Fibroblast of skin of right quadriceps (primary cell): Measurements from ENCODE around the gene RUNX1.

Experiments
- DNase-seq: peaks from one replicate; pipeline ENCODE4 v3.0.0-alpha.2; 2013

The RUNX1 gene

GRCh38 chr21:34990842-34991241 lies 58.3 kb downstream of the RUNX1 start:
- no peak for DNase-seq

DNA sequence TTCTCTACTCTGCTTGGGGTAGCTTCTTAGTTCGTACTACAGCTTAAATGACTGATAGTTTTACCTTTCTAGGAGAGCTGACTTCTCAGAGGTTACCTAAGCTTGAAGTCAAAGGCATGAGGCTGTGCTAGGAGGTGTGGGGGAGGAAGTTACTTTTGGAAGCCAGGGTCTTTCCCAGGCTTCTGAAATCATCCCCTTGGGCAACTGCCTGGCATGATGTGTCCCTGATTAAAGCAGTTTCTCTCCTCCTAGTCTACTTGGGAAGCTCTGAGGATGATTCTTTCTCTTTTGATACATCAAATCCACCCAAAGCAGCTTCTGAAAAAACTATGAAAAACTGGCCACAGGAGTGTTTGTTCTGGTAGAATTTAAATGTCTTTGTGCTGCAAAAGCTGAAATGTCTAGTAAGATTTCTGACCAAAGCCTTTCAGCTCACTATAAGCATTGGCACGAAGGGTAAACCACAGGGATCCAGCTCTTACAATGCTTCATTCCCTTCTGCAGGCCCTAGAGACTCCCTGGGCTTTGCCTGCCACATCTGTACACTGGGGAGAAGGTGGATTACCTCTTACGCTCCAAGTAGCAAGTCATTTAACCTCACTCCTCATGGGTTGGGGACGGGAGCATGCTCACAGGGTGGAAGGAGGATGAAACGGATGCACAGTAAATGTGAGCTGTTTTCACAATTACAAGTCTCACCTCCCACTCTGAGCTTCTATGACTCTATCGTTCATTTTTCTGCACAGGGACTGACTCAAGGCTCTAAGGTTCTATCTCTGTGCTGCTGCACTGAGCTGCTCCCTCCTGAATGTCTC lies 59.6 kb downstream of the RUNX1 start:
- DNase-seq = peak; percentile 48

DNA sequence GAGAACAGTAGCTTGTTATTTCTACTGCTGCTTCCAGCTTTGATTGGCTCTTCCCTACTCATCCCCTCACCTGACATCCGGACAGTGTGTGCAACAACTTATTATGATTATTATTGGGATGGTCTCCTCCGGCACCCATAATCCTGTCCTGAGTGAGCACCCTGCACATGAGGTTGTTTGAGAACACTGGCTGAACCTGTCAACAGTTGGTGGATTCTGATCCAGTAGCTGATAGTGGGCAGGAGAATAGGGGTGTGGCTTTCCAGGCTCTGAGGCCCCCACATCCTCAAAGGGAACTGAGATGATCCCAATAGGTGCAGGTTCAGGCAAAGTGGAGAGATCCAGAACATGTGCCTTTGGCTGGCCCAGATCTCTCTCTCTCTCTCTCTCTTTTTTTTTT lies 60.5 kb downstream of the RUNX1 start:
- DNase-seq = no peak

GRCh38 chr21:34988139-34988538 lies 61.0 kb downstream of the RUNX1 start:
- DNase-seq = no peak

- DNase-seq = no peak
Measured at GRCh38 chr21:34987501-34988072, 61.5 kb downstream of the RUNX1 start.

DNA sequence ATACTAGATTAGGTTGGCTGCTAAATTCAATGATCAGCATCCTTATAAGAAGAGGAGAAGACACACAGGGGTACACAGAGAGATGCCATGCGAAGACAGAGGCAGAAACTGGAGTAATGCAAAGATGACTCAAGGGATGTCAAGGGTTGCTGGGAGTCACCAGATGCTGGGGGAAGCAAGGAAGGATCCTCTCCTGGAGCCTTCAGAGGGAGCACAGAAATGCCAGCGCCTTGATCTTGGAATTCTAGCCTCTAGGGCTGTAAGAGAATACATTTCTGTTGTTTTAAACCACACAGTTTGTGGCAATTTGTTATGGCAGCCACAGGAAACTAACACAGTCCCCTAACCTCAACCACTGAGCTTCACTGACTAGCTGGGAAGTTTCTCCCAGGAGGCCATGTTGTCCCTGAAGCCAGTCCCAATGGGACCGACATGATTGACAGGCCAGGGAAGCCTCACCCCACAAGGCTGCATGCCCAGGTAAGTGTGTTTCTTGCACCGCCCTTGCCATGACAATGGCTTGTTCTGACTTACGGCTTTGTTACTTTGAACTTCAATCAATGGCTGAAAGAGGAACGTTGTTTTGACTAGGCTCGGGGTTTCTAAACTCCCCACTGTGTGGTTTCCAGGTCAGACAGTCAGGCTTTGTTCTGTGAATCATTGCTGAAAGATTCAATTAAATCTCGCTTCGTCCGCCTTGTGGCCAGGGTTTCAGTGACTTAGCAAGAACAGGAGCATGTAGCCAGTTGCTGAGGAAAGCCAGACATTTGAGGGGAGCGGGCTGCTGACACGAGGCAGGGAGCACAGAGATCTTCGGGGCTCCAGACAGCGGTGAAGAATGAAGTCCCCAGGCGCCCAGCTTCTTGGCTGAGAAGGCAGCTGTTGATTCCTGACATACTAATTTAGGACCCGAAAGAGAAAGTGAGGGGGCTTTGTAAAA lies 62.3 kb downstream of the RUNX1 start:
- DNase-seq = peak; percentile 87

DNA sequence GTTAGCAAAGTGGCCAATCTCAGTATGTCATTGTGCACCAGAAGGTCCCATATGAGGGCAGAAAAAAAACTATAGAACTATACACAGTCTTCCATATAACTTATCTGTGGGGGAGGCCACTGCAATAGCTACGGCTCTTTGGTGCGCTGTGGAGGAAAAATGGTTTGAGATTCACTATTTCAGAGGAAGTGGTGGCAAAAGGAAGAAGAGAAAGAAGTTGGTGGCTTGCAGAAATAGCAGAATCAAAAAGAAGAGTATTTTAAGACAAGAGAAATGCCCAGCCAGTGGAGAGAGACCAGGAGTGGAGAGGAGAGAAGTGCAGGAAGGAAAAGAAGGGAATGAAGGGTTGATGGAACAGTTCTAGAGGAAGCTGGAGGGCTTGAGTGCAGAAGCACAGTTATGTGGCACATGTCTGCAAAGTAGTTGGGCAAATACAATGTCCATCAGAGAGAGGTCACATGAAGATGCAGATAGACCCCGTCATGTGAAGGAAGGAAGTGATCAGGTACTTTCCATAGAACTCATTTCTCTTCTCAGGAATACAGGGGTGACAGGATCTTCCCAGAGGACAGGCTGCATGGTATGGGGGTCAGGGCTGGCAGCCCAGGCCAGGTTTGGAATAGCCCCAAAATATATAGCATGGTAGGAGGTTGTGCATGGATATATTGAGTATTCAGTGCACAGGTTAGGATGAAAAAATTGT lies 64.6 kb downstream of the RUNX1 start:
- DNase-seq = no peak

DNA sequence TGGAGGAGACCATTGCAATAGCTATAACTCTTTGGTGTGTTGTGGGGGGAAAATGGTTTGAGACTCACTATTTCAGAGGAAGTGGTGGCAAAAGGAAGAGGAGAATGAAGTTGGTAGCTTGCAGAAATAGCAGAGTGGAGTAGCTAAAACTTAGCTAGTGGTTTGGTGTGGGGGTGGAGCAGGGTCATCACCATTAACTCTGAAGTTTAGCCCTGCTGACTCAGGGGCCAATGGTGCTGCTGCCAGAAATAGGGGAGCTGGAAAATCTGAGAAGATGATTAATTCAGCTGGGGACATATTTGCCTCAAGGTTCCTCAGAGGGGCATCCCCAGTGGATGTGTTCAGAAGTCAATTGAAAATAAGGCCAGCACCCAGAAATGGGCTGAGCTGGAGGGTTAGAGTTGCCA lies 65.4 kb downstream of the RUNX1 start:
- peak; percentile 77 for DNase-seq

- no peak for DNase-seq
Measured at GRCh38 chr21:34981791-34982190, 67.3 kb downstream of the RUNX1 start.

GRCh38 chr21:34980423-34981115 lies 68.5 kb downstream of the RUNX1 start:
- DNase-seq = no peak

- no peak for DNase-seq
Measured at GRCh38 chr21:34979383-34979782, 69.7 kb downstream of the RUNX1 start.

DNA sequence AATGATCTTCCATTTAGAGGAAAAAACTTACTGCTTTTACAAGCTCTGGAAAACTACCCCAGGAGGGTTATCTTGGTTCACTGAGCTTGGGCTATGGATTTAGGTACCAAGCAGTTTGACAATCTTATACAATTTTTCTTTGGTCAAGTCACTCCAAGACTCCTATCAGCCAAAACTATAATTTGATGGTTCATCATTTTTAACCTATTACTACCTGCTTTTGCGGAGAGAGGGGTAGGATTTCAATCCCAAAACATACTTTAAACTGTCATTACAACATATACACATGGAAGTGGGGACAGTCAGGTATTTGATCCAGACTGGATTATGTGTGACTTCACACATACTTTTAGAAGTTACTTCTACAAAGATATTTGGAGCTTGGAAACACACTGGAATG lies 71.8 kb downstream of the RUNX1 start:
- no peak for DNase-seq

- DNase-seq = no peak
Measured at GRCh38 chr21:34974162-34974981, 74.7 kb downstream of the RUNX1 start.

GRCh38 chr21:34973685-34974084 lies 75.4 kb downstream of the RUNX1 start:
- DNase-seq = no peak

DNA sequence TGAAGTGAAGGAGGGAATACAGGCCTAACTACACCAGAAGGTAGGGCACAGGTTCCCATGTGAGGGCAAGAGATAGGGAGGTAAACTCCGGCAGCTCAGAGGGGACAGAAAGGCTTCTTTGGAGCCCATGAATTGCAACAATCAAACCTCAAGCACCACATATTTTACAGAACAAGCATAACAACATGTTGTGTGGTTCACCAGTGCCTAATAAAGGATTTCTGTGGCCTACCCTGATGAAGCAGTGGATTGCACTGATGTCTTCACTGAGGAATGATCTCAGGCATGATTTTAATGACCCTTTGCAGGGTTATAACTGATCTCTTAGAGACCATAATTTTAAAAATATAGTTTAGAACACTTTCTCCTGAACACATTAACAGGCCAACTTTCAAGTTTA lies 77.4 kb downstream of the RUNX1 start:
- peak; percentile 35 for DNase-seq

GRCh38 chr21:34970566-34970965 lies 78.5 kb downstream of the RUNX1 start:
- no peak for DNase-seq

DNA sequence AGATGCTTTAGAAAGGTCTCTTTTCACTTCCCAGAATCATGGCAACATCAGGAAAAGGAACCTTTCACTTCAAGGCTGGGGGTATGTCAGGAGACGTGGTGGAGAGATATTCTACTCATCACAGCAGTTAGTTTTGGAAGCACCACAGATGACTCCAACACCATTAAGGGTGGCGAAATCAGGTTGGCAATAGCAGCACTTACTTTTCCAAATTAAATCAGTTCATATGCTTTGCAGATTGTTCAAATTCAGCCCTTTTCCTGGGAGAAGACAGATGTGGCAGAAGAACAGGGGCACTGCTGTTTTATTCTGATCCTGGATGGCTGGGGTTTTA lies 79.0 kb downstream of the RUNX1 start:
- DNase-seq = no peak

GRCh38 chr21:34969423-34970166 lies 79.5 kb downstream of the RUNX1 start:
- no peak for DNase-seq

- DNase-seq = no peak
Measured at GRCh38 chr21:34968414-34969333, 80.4 kb downstream of the RUNX1 start.
